Esophagus squamous epithelium (tissue), 5 donors: ENCODE results near the gene TRABD2B. TPM values are rescaled to one million over a fixed set of nuclear protein-coding genes. Genes with fewer than 3 reads are reported as not detected.

Experiments used
- DNase-seq: peaks from one replicate; lab custom pipeline; 2025; lab: John Stamatoyannopoulos, UW
- H3K27ac ChIP-seq, 4 donors: fragments of 200-600 bp; sonication (generic); one replicate each; pipeline ENCODE4 v1.5.1; 2016 to 2019; ENCODE audit warnings: mild to moderate bottlenecking in 1 of 4
- H3K27me3 ChIP-seq, 4 donors: fragments of 200-600 bp; sonication (generic); 1 replicate in 3 of 4; 2 replicates in 1 of 4; pipeline versions ENCODE4 v1.5.1 to v1.6.0; 2017 to 2021; ENCODE audit warnings: antibody characterized with exemption in 1 of 4
- H3K36me3 ChIP-seq, 3 donors: fragments of 200-600 bp; sonication (generic); one replicate each; pipeline ENCODE4 v1.5.1; 2016 to 2019
- H3K4me1 ChIP-seq, 3 donors: fragments of 200-600 bp; sonication (generic); one replicate each; pipeline ENCODE4 v1.5.1; 2017 to 2019
- H3K4me3 ChIP-seq, 4 donors: fragments of 200-600 bp; sonication (generic); 1 replicate in 3 of 4; 2 replicates in 1 of 4; pipeline ENCODE4 v1.5.1; 2016 to 2019; ENCODE audit warnings: mild to moderate bottlenecking in 2 of 4, moderate library complexity in 1 of 4
- H3K9me3 ChIP-seq, 3 donors: fragments of 200-600 bp; sonication (generic); one replicate each; pipeline ENCODE4 v1.5.1; 2016 to 2019
- POLR2A ChIP-seq, 4 donors: fragments of 450-650 bp; IDR thresholded peaks; one replicate each; pipeline ENCODE4 v1.6.1; 2017; ENCODE audit warnings: antibody characterized with exemption in 4 of 4, mild to moderate bottlenecking in 4 of 4, moderate library complexity in 3 of 4
- WGBS, 2 donors: methylation state at CpG; one replicate each; pipeline ENCODE4 v1.1.5; 2018; 5-methylcytosine and 5-hydroxymethylcytosine counted together
- intact Hi-C: fragments of 100-400 bp; cut with DNase I; formaldehyde crosslinking; loops from one replicate; pipeline ENCODE4 v1.15.0; 2022
- total RNA-seq, 4 donors: library from RNA; depleted of rRNA; stranded (reverse); fragments of >200 nt; gene quantifications; one replicate each; pipeline ENCODE4 v1.1.0, GENCODE V29; 2016
- TF ChIP-seq, protein P1 (sequence below), 6 experiments: fragments of 450-650 bp in 4 of 6; fragments of 200-600 bp in 2 of 6; sonication (generic) in 2 of 6; IDR thresholded peaks; one replicate each; pipeline ENCODE4 v1.5.1; 2016 to 2019; ENCODE audit warnings: antibody characterized with exemption in 6 of 6, mild to moderate bottlenecking in 4 of 6, moderate library complexity in 4 of 6
- donor health status: DM: yes; HTN: yes; CAD: no.

The TRABD2B gene
- total RNA-seq, 4 donors from 2014 or later: 0.26 to 1.7 (median 0.50) TPM

DNA sequence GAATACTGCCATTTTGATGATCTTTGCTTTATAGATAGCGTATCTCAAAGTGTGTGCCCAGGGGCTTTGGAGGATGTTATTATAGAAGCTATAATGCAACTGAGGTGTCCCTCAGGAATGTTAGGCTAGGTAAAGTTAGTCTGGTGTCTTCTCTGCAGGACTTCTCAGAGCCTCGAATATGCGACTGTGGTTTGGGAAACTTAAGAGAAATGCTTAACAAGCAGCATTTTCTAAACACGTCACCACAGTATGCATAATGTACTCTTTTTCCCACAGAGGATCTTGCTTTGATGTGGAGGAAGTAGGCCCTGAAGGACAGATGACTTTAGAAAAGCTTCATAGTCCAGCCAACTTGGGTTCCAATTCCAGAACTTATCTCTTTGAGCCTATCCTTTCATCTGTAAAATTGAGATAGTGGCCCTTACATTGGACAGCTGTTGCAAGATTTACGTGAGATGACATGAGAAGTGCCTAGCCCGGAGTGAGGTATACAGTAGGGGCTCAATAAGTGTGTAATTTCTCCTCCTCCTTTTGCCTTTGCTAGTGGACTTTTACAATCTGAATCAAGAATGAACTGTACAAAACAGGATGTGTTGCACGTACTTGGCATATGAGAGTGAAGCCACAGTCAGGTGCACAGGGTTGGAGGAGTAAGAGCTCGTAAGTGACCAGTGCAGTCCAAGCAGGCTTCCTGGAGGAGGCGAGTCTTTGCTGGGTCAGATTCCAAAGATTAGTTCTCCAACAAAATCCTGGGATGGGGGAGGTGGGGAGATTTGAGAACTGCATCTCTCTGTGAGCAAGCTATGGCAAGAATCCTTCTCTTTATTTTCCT, 29.7 kb upstream of the TRABD2B start:
- H3K36me3 ChIP-seq: no peaks in the 10 kb centered on the region
- H3K4me3 ChIP-seq: no peak overlapping the region
- intact Hi-C loops: no loop called here
- no peaks in the 10 kb centered on the region for H3K27me3 ChIP-seq
- H3K27ac ChIP-seq: no peak overlapping the region
- no peak for TF ChIP-seq POLR2A (IDR thresholded peaks at IDR 0.05)
- TF ChIP-seq, protein P1, sequence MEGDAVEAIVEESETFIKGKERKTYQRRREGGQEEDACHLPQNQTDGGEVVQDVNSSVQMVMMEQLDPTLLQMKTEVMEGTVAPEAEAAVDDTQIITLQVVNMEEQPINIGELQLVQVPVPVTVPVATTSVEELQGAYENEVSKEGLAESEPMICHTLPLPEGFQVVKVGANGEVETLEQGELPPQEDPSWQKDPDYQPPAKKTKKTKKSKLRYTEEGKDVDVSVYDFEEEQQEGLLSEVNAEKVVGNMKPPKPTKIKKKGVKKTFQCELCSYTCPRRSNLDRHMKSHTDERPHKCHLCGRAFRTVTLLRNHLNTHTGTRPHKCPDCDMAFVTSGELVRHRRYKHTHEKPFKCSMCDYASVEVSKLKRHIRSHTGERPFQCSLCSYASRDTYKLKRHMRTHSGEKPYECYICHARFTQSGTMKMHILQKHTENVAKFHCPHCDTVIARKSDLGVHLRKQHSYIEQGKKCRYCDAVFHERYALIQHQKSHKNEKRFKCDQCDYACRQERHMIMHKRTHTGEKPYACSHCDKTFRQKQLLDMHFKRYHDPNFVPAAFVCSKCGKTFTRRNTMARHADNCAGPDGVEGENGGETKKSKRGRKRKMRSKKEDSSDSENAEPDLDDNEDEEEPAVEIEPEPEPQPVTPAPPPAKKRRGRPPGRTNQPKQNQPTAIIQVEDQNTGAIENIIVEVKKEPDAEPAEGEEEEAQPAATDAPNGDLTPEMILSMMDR (IDR thresholded peaks at IDR 0.05): no peak
- H3K9me3 ChIP-seq: no peaks in the 10 kb centered on the region
- H3K4me1 ChIP-seq: peaks cover 0 to 21% (median 0%) of the 10 kb centered on the region in 3 donors
- WGBS, 2 donors: 86 to 89% methylated on average over 8 to 9 of the region's 9 CpGs
- DNase-seq: no peak

DNA sequence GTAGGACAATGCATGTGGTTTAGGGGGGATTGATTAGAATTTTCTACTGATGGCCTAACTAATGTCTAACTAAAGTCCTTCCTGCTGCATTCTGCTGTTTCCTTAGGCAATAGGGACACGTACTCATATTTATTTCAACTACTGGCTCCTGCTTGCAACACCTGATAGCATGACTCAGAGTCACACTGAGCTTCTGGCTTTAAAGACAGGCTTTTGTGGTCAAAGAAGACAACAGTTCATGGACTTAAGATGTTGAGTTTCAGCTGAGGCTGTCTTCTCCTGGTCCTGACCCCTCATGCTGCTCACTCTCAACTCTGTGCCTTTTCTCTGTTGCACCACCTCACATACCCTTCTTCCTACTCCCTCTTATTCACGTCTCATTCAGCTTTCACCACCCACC, 29.1 kb upstream of the TRABD2B start:
- 51 to 58% methylated on average over 2 of the region's 2 CpGs for WGBS, 2 donors
- TF ChIP-seq POLR2A (IDR thresholded peaks at IDR 0.05): no peak
- TF ChIP-seq, protein P1 (IDR thresholded peaks at IDR 0.05): no peak
- Histone ChIP-seq H3K9me3 (no peaks in the 10 kb centered on the region), H3K4me3 (no peak overlapping the region), H3K27me3 (no peaks in the 10 kb centered on the region), H3K36me3 (no peaks in the 10 kb centered on the region), H3K27ac (no peak overlapping the region), H3K4me1 (peaks cover 0 to 21% (median 0%) of the 10 kb centered on the region in 3 donors)
- DNase-seq: no peak
- intact Hi-C loops: no loop called here

DNA sequence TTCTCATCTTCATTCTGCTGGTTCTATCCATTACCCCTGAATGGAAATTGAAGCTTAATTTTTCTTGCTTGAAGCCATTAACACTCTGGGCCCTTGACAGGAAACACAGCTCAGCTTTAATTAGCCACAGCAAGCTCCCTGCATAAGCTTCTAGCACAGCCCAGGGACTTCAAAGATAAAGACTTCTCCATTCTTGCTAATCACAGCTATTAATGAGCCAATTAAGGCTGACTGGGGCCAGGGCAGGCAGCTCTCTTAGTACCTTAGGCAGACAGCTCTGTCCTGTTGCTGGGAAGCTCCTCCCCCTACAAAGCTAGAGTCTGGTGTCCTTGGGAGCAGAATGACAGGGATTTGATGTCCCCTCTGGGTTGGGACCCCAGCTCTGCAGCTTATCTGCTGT, 27.9 kb upstream of the TRABD2B start:
- Histone ChIP-seq H3K27ac (no peak overlapping the region), H3K27me3 (no peaks in the 10 kb centered on the region), H3K9me3 (no peaks in the 10 kb centered on the region), H3K36me3 (no peaks in the 10 kb centered on the region), H3K4me3 (no peak overlapping the region), H3K4me1 (peaks cover 0 to 28% (median 3%) of the 10 kb centered on the region in 3 donors)
- TF ChIP-seq, protein P1 (IDR thresholded peaks at IDR 0.05): no peak
- TF ChIP-seq POLR2A (IDR thresholded peaks at IDR 0.05): no peak
- no peak for DNase-seq
- intact Hi-C loops: no loop called here

DNA sequence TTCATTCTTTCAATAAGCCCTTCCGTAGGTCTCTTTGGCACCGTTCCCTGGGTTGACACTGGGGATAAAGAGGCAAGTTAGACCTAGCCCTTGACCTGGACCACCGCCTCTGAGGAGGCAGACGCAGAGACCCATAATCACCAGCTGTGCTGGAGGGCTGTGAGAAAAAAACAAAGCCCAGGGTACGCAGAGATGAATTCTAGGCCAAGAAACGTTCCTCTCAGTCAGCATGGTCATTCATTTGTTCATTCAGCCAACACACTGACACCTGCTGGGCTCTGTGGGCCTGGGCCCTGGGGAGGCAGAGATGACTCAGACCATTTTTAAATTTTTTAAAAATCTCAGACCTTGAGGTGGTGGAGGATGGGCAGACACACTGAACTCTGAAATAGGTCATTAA, 26.3 kb upstream of the TRABD2B start:
- Histone ChIP-seq H3K9me3 (no peaks in the 10 kb centered on the region), H3K27me3 (no peaks in the 10 kb centered on the region), H3K27ac (no peak overlapping the region), H3K4me3 (no peak overlapping the region), H3K4me1 (peaks cover 12 to 44% (median 19%) of the 10 kb centered on the region in 3 donors), H3K36me3 (no peaks in the 10 kb centered on the region)
- 78 to 83% methylated on average over 4 to 6 of the region's 6 CpGs for WGBS, 2 donors
- DNase-seq: no peak
- intact Hi-C loops: no loop called here
- TF ChIP-seq, protein P1 (IDR thresholded peaks at IDR 0.05): no peak
- no peak for TF ChIP-seq POLR2A (IDR thresholded peaks at IDR 0.05)

DNA sequence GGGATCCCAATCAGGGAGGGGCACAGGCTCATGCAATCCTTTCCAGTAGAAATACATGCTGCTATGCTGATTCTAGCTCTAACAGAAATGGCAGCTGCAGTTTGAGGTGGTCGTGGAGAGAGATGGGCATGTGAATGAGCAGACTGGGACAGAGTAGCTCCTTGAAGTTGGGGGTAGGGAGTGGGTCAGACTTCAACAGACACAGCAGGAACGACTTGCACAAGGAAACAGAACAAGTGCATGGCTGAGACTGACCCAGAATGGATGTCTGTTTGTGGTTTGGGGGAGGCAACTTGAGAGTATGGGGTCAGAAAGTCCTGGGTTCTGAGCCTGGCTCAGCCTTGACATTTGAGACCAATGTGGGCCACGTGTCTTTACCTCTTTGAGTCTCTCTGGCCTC, 25.1 kb upstream of the TRABD2B start:
- no peak for DNase-seq
- H3K4me1 ChIP-seq: peaks cover 16 to 55% (median 26%) of the 10 kb centered on the region in 3 donors
- no peaks in the 10 kb centered on the region for H3K27me3 ChIP-seq
- intact Hi-C loops: no loop called here
- TF ChIP-seq, protein P1 (IDR thresholded peaks at IDR 0.05): no peak
- no peak for TF ChIP-seq POLR2A (IDR thresholded peaks at IDR 0.05)
- H3K9me3 ChIP-seq: no peaks in the 10 kb centered on the region
- no peak overlapping the region for H3K4me3 ChIP-seq
- H3K36me3 ChIP-seq: no peaks in the 10 kb centered on the region
- 68 to 71% methylated on average over 3 of the region's 3 CpGs for WGBS, 2 donors
- no peak overlapping the region for H3K27ac ChIP-seq
